SK-N-SH (cell line): ENCODE measurements around the gene VWA3B.

Experiments
- CHD2 ChIP-seq: fragments of 150-350 bp; IDR thresholded peaks from 2 replicates; pipeline ENCODE4 v1.6.1; 2018; ENCODE audit warnings: low read length; ENCODE audit not compliant: partially characterized antibody
- NRF1 ChIP-seq: IDR thresholded peaks from 2 replicates; pipeline ENCODE4 v1.6.1; 2012; ENCODE audit warnings: low read depth, mild to moderate bottlenecking, low read length
- RFX5 ChIP-seq: IDR thresholded peaks from 2 replicates; pipeline ENCODE4 v1.6.1; 2012; ENCODE audit warnings: mild to moderate bottlenecking, improper control_type of control experiment, low read length
- TAF1 ChIP-seq: IDR thresholded peaks from 2 replicates; pipeline ENCODE4 v1.6.1; 2012; ENCODE audit warnings: low read depth, mild to moderate bottlenecking, low read length, moderate library complexity, borderline replicate concordance
- TF ChIP-seq, protein P1 (sequence below): fragments of 200-600 bp; sonication (generic); IDR thresholded peaks from 2 replicates; pipeline ENCODE4 v1.6.1; 2017; ENCODE audit warnings: antibody characterized with exemption, mild to moderate bottlenecking, moderate library complexity
- TF ChIP-seq, protein P2 (sequence below): IDR thresholded peaks from 2 replicates; pipeline ENCODE4 v1.4.0; 2012; ENCODE audit warnings: low read depth

DNA sequence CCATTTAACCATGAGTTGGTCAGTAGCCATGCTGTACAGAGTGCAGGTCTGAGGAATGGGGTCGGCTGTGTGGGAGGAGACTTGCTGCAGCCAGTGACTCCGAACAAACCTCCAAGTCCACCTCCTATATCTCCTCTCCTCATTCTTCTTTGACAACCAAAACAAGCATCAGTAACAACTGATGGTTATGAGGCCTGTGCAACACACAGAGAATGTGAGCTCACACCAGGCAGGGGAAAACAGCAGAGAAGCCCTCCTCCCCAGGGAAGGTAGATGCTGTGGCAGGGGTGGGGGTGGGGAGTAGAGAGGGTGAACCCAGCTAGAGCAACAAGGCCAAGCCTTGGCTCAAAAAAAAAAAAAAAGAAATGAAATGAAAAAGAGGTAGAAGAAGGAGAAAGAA, 247.0 kb downstream of the VWA3B start:
- TF ChIP-seq, protein P1, sequence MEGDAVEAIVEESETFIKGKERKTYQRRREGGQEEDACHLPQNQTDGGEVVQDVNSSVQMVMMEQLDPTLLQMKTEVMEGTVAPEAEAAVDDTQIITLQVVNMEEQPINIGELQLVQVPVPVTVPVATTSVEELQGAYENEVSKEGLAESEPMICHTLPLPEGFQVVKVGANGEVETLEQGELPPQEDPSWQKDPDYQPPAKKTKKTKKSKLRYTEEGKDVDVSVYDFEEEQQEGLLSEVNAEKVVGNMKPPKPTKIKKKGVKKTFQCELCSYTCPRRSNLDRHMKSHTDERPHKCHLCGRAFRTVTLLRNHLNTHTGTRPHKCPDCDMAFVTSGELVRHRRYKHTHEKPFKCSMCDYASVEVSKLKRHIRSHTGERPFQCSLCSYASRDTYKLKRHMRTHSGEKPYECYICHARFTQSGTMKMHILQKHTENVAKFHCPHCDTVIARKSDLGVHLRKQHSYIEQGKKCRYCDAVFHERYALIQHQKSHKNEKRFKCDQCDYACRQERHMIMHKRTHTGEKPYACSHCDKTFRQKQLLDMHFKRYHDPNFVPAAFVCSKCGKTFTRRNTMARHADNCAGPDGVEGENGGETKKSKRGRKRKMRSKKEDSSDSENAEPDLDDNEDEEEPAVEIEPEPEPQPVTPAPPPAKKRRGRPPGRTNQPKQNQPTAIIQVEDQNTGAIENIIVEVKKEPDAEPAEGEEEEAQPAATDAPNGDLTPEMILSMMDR: no peak
- no peak for TF ChIP-seq NRF1
- TF ChIP-seq RFX5: no peak
- no peak for TF ChIP-seq TAF1
- TF ChIP-seq, protein P2, sequence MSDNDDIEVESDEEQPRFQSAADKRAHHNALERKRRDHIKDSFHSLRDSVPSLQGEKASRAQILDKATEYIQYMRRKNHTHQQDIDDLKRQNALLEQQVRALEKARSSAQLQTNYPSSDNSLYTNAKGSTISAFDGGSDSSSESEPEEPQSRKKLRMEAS: no peak
- no peak for TF ChIP-seq CHD2
